IPS-NIHi11 (cell line): ENCODE data around the gene SUPT20H.

Experiments
- DNase-seq: peaks from one replicate; pipeline ENCODE4 v3.0.0; 2012; ENCODE audit warnings: mixed read lengths, low spot score

SUPT20H gene

DNA sequence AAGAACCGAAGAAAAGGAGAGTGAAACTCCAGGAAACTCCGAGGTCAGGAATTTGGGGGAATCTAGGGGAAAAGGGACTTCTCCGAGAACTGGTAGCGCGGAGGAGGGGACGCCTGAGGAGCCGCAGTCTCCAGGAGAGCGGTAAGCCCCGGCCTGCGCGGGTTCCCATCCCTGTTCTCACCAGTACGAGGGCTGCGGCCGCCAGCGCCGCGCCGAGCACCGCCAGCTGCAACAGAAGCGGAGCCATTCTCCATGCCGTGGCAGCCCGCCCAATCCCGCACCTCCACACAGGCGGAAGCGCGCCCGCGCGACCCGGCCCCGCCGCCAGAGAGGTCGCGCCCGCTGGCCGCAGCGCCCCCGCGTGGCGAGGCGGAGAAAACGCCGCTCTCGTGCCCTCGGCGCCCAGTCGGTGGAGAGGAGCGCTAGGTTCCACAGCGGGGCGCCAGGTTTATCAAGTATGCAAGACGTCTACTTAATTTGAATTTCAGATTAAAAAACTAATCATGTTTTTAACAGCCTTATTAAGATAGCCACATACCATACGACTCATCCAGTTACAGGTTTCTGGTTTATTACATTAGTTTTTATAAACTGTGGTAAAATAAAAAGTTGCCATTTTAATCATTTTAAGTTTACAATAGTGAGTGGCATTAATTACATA lies 60.3 kb downstream of the SUPT20H start, which contains the start of gene ALG5:
Gene ALG5, minus strand, starts transcription at position 287 of the 661 bp plus-strand sequence. Its CDS starts 40 bp downstream, at position 247.
- peak; percentile 91 for DNase-seq

DNA sequence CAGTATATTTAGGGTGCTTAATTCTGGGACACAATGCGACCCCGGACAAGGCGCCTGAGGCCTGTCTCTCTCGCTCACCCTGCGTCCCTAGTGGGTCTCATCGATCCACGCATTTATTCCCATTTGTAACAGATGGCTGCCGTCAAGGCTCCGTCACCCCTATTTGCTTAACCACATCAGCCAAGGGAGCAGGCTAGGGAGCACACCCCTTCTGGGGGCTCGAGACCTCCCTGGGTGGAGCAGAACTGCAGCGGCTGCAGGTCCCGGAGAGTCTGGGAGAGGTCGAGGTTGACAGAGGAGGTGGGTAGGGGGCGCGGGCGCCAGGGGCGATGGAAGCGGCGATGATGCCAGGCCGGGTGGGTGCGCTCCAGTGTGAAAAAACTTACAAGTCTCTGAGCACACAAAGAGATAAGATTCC lies 60.9 kb downstream of the SUPT20H start:
- peak; percentile 44 for DNase-seq

DNA sequence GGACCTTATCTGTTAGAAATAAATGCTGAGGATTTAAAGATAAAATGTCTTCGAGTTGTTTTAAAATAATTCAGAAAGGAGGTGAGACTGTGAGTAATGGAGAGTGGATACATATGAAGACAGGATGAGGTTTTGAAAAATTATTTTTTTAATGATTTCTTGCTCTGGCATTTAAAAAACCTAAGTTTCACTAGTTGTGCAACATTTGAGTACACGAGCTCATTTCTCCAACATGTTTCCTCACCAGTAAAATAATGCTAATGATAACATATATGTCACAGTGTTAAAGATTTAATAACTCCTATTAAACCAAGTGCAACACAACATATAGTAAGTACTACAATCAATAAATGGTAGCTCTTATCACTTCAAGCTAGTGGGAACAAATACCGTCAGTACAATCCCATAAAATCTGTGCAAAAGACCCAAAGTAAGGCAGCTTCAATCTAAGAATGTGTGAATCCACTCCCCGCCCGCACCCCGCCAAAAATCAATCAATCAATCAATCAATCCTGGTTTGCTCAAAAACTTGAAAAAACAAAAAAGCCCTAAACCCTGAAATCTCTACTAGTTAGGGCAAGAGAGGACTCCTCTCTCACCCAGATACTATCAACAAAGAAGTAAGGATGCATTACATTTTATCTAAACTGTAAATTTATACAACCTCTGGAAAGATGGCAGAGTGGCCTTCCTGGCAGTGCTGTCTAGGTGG lies 61.6 kb downstream of the SUPT20H start:
- DNase-seq: no peak

DNA sequence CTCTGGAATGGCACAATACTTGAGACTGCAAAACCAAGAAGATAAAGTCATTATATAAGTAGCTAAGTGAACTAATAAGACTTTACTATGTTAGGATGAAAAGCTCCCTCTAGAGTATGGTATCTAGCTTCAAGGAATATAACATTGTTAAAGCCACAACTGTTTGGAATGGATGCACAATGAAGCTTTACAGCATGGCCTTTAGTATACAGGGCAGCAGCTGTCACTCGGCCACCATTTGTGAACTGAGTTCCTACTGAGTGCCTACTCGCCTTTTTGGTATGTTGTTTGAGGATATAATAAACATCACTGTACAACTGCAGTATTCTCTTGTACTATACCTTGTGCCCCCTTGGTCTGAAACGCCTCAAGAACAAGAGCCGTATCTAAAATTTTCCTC lies 67.1 kb downstream of the SUPT20H start:
- no peak for DNase-seq

DNA sequence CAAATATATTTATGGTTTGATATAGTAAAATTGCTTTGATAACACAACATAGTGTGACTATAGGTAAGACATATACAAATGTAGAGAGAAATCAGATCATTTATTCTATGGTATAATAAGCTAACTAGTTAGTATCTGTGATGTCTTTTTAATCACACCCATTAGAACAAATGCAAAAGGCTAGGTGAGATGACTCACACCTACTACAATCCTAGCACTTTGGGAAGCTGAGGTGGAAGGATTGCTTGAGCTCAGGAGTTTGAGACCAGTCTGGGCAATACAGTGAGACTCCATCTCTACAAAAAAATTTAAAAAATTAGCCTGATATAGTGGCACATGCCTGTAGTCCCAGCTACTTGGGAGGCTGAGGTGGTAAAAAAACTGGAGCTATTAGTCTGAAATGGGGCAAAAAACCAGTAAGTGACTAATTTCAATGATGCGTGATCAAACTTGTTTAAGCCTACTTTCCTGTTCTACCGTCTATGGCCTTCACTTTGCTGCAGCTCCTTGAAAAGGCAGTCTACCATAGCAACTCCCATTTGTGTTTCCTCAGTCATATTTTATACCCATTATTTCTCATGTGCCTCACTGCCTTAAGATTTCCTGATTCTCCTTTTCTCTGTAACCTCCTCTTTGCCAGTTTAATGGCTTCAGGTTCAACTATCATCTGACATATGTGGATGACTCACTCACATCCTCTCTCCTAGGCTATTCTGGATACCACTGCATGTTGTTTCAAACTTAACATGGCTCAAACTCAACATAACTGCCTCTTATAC lies 72.8 kb downstream of the SUPT20H start:
- DNase-seq: no peak

DNA sequence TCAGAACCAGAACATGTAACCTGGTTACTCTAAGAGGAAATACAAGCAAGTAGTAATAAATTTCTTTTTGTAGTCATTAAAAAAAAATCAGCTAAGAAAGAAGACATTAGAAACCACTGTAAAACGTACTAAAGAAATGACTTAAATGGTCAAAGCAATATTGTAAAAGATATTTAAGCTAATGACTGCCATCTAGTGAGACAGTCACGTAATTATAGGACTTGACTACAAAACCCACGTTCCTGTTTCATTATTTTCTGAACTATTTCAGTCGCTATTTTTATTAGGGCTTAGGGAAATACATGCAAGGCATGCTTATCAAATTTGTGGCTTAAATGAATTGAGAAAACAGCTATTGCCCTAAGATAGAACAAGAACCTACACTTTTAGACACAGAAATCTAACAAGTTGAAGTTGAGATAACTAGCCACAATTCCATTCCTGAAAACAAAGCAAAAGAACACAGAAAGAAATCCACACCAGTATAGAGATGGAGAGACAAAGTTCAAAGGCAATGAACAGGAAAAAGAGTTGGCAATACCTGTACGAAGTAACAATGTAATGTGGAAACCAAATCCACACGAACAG lies 78.2 kb downstream of the SUPT20H start:
- peak; percentile 20 for DNase-seq

DNA sequence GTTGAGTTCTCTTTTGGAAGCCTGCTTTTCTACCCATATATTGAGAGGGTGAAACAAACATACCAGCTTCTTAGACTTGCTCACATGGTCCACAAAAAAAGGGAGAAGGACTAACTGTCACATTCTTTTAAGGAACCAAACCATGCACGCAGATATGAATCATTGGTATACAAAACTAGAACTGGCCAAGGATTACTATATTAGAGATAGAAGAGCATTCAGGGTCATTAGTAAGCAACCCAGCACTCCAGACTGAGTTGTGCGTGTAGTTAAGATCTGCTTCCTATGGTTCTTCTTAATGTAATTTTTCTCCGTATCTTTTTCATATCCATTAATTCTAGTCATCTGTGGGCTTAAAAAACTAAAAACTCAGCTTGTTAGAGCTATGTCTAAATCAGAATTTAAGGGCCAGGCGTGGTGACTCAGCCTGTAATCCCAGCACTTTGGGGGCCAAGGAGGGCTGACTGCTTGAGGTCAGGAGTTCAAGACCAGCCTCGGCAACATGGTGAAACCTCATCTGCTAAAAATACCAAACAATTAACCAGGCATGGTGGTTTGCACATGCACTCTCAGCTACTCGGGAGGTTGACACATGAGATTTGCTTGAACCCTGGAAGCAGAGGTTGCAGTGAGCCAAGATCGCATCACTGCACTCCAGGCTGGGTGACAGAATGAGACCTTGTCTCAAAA lies 80.0 kb downstream of the SUPT20H start:
- DNase-seq: no peak

DNA sequence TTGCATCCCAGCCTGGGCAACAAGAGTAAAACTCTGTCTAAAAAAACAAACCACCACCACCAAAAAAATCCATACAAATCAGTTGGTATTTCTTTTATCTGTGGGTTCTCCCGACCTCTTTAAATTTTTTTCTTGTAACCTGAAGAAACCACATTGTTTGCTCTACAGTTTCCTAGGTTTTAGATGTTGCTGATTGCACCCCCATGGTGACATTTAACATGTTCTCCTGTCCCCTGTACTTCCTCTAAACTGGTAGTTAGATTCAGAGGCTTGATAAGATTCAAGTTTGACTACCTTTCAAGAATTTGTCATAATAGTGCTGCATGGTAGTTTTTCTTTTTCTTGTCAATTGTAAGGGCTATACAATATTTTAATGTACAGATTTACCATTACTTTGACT lies 84.3 kb downstream of the SUPT20H start:
- DNase-seq: no peak

DNA sequence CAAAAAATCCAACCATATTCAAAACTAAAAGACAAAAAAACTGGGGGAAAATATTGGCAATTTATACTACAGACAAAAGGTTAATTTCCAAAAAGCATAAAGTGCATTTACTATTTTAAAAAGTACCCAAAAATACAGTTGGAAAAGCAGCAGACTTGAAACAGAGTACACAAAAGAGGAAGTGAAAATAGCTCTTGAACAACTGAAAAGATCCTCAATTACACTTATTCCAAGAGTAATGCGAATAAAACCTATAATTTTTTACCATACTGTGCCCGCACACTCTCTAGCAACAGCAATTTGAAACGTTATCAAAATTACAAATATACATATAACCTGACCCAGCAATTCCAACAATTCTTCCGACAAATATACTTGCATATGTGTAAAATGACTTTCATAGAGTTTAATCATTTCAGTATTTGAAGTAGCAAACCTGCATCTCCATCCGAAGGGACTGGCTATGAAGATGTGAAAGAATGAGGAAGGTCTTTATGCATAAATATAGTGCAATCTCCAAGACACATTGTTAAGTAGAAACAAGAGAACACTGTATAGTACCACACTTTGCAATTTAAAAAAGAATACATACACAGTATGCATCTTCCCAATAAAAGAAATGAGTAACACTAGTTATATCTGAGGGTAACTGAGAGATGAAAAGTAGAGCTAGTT lies 85.7 kb downstream of the SUPT20H start:
- no peak for DNase-seq

DNA sequence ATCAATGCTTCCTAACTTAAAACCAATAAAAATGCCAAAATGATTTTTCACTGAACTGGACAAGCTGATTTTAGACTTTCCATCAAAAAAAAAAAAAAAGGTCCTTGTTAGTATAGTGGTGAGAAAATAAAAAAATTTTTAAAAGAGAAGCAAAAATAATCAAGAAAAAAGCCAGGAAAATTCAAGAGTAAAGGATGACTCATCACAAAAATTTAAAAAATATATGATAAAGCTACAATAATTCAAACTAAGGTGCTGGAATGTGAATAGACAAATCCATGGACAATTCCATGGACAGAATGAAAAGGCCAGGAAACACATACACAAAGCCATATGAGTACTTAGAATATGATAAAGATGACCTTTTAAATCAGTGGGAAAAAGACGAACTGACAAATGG lies 86.5 kb downstream of the SUPT20H start:
- DNase-seq: no peak

DNA sequence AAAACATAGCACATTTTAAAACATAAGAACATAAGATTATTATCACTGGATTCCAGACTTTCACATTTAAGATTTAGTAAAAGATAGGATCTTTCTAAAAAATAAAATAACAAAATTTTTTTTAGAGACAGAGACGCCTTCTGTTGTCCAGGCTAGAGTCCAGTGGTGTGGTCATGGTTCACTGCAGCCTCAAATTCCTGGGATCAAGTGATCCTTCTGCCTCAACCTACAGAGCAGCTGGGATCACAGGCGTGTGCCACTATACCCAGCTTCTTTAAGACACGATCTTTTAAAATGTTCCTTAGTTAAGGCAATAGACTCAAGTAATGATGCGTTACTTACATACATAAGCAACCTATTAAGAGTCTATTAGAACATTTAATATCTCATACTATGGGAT lies 93.1 kb downstream of the SUPT20H start:
- no peak for DNase-seq

DNA sequence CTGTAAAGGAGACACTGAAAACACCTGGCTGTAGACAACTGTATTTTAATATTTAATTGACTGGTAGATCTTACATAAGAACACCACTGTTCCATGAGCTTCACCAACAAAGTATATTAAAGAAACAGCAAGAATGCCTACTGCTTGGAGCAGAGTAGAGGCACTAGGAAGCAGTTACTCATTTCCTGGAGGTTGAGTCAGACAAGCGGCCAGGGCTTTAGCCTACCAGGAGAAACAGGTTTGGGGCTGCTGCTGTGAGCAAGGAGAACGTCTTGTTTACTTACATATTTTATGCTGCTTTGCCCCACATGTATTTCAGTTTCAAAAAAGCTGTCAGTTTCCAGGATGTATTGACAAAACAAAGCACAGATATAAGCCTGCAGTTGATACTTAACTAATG lies 93.7 kb downstream of the SUPT20H start:
- DNase-seq: peak; percentile 7

DNA sequence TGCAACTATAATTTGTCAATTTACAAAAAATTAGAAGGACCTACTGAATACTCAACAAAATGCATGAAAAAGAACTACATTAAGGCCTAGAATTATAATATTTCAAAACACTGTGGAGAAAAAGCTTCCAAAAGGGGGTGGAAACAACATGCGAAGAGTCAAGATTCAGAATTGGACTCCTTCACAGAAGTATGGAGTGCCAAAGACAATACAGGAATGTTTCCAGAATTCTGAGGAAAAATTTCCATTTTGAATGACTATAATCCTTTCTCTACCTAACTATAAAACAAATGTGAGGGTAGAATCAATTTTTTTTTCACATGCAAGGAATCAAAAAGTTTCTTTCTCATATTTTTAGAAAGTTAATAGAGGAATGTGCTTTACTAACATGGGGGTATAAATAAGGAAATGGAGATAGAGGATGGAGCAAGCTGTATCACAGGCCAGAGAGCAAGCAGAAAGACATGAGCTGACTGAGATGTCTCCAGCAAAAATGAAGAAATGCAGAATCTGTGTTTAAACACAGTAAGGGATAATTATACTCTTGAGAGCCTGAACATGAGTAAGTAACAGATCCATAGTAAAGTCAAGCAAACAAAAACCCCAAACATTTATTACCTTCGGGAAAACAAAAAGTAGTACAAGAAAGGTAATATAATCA lies 99.9 kb downstream of the SUPT20H start:
- DNase-seq: no peak
